Measurements from ENCODE around the gene ARHGAP6.

ARHGAP6 gene

DNA sequence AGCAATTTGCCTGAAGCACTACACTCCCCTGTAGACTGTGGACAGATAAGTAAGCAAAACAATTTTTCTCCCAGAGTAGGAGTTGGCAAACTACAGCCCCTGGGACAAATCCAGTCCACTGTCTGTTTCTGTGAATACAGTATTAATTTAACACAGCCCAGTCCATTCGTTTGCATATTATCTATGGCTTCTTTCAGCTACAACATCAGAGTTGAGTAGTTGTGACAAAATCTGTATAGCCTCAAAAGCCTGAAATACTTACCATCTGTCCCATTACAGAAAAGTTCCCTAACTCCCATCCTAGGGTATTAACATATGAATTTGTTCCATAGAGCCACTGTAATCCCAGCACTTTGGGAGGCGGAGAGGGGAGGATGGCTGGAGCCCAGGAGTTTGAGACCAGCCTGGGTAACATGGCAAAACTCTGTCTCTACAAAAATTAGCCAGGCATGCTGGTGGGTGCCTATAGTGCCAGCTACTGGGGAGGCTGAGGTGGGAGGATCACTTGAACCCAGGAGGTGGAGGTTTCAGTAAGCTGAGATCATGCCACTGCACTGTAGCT is 319.5 kb downstream of the ARHGAP6 start:
- no peak for ATAC-seq

- no peak for ATAC-seq
These were observed 323.0 kb downstream of the ARHGAP6 start for GRCh38 chrX:11342673-11343072.

- no peak for ATAC-seq
These were observed 324.2 kb downstream of the ARHGAP6 start for GRCh38 chrX:11341274-11342201.

DNA sequence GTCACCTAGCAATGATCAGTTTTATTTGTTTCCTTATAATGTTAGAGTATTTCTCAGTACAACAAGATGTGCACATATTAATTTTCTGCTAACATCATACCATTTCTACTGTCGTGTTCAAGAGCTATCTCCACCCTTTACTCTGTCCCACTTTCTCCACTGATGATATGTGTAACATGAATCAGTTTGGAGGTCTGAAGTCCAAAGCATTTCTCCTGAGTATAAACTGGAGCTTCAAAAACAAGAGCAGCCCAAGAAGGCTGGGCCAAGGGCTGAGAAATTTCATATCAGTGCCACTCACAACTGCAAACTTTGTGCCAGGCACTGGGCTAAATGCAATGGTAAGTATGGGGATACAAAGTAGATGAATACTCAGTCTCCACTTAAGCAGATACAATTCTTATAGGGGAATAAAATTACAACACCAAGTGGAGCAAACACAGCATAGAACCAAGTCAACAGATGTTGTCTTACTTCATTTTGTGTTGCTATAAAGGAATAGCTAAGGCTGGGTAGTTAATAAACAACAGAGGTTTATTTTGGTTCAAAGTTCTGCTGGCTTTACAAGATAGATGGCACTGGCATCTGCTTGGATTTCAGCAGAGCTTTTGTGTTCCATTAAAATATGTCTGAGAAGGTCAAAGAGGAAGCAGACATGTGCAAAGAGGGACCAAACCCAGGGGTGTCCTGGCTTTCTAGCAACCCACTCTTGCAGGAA is 328.3 kb downstream of the ARHGAP6 start:
- ATAC-seq: no peak

- ATAC-seq: no peak
These were observed 329.5 kb downstream of the ARHGAP6 start for GRCh38 chrX:11336201-11336600.

- ATAC-seq: no peak
These were observed 331.6 kb downstream of the ARHGAP6 start for GRCh38 chrX:11334165-11334564.

- no peak for ATAC-seq
These were observed 333.9 kb downstream of the ARHGAP6 start for GRCh38 chrX:11331788-11332187.

DNA sequence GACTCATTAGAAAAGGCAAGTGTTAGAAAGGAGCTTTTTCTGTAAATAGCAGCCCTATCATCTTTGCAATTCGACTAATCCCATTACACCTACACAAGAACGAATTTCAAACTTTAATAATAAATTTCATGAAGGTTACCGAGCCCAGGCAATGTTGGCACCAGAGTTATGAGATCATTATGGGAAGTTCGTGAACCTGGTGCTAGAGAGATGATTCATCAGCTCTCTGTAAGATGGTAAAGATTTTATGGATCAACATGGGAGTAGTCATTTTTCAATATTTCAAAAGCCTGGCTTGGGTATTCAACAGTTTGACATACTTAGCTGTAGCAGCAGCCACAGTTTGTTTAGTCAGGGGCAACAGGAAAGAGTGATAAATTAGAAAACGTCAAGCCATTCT is 336.7 kb downstream of the ARHGAP6 start:
- ATAC-seq: no peak

DNA sequence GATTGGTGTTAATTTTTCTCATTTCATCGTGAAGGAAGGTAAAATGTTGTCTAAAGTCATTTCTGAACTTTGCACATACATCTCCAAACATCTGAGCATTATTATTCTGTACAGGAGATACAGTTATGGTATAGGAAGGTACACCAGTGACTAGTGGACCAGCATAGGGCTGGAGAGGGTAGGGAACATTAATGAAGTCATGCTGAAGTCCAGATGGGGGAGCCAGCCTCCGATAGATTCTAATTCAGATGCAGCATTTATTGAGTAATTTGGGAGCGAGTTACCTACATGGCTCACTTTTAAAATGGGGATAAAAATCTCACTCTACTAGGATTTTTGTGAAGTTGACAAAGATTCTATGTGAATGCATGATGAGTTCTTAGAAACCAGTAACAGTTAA is 337.6 kb downstream of the ARHGAP6 start:
- ATAC-seq: no peak

- ATAC-seq: no peak
These were observed 343.7 kb downstream of the ARHGAP6 start for GRCh38 chrX:11321986-11322385.

- ATAC-seq: no peak
These were observed 345.8 kb downstream of the ARHGAP6 start for GRCh38 chrX:11319806-11320520.

DNA sequence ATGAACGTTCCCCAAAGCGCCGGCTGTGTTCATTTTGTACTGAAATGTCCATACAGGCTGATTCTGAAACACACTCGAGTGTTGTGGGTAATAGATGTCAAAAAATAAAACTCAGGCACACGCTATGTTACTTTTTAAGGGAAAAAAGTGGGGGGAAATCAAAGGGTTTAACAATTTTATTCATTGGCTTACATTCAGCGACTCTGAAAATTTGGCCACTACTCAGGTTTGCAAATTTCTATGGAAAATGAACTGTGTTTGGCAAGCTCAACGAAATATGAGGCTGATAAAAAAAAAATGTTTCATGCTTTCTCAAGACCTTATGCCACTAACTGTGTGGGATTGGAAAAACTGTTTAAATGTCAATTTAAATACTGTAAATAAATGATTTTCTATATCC is 354.0 kb downstream of the ARHGAP6 start:
- no peak for ATAC-seq

GRCh38 chrX:11309220-11309619 is 356.5 kb downstream of the ARHGAP6 start:
- ATAC-seq: no peak

DNA sequence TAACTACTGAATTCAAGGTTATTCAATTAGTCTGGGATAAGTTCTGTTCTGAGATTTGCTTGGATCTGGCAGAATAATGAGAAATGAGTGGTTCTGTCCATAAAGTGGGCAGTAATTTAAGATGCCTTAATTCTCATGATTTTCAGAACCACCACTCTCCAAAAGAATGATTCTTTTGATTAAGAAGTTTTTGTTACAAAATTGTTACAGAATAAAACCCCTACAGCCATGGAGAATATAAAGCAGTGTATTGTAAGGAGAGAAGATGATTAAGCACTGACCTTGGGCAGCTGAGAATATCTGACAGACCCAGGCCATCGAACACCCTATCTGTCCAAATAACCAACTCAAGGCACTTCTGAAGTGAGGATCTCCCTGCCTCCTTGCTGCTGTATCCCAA is 360.1 kb downstream of the ARHGAP6 start:
- no peak for ATAC-seq

DNA sequence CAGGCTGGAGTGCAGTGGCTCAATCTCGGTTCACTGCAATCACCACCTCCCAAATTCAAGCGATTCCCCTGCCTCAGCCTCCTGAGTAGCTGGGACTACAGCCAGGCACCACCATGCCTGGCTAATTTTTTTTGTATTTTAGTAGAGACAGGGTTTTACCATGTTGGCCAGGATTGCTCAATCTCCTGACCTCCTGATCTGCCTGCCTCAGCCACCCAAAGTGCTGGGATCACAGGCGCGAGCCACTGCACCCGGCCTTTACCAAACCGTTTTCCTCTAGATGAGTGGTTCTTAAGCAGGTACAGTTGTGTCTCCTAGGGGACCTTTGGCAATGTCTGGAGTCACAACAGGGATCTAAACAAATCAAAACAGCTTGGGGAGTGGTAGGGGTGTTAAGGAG is 360.9 kb downstream of the ARHGAP6 start:
- no peak for ATAC-seq

GRCh38 chrX:11298600-11298999 is 367.1 kb downstream of the ARHGAP6 start:
- ATAC-seq: no peak

GRCh38 chrX:11296051-11296450 is 369.7 kb downstream of the ARHGAP6 start:
- no peak for ATAC-seq

GRCh38 chrX:11293113-11293512 is 372.6 kb downstream of the ARHGAP6 start, which contains the start of gene AMELX:
TSS of gene AMELX (plus strand) at chrX:11293413. CDS start at chrX:11294789, 1,376 bp downstream.
- ATAC-seq: no peak

- ATAC-seq: no peak
These were observed 375.2 kb downstream of the ARHGAP6 start for GRCh38 chrX:11290416-11291102.

GRCh38 chrX:11287505-11287904 is 378.2 kb downstream of the ARHGAP6 start:
- no peak for ATAC-seq

DNA sequence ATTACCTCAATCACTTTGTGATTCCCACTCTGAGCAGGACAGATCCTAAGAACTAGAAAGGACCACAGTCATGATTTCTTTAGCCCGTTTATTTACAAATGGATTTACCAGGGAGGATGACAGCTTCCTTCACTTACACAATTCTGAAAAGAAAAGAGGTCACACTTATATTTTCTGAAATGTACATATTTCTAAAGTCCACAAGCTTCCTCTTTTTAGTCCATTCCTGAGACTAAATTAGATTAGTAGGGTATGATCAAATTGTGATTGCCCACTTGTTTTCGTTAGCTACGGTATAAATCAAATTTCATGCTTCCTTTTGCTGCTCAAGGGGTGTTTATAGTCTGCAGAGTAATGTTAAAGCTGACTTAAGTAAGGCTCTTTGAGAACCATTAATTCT is 380.1 kb downstream of the ARHGAP6 start:
- ATAC-seq: no peak

- ATAC-seq: no peak
These were observed 383.7 kb downstream of the ARHGAP6 start for GRCh38 chrX:11282043-11282442.
